ENCODE results near the gene TOP2B.
A peak's percentile ranks its signal among the peaks of the same experiment; 100 is the strongest.

TOP2B gene

DNA sequence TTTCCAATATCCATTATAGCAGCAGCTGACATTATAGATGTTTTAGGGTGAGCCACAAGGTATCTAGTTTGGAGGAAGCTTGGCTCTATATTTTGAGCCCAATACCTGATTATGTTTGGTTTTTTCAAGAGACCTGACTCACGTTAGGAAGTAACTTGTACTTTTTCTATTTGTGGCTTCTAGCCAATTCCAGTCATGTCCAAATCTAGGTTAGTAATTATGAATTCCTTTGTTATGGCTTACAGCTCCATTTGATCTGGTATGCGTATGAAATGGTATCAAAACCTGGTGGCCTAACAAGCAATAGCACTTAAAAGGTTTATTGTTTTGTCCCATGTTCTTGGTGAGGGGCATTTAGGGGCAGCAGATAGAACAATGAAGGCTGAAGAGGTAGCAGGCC lies 115.9 kb downstream of the TOP2B start:
- Histone ChIP-seq H3K4me3 (ENCODE audit: low read depth, low read length) (no peak overlapping the region), H3K36me3 (ENCODE audit: control insufficient read depth in 2 of 2, insufficient read depth in 1 of 2, low read length in 2 of 2) (no peaks in the 10 kb centered on the region), H3K4me1 (ENCODE audit: control insufficient read depth, insufficient read depth, low read length) (no peaks in the 10 kb centered on the region), H3K27ac (ENCODE audit: extremely low read depth, low read depth, low read length) (no peak overlapping the region), H3K9me3 (ENCODE audit: control insufficient read depth, insufficient read depth, low read depth, low read length) (no peaks in the 10 kb centered on the region)
- ChIA-PET CTCF (interaction anchor here (0.6 to 1.2 kb wide), 3 partner anchors 20 to 580 kb away, joined by 3 to 6 read pairs (median 3); no protein-coding TSS in a partner anchor), POLR2A (no interaction called here)
- TF ChIP-seq, protein P1, sequence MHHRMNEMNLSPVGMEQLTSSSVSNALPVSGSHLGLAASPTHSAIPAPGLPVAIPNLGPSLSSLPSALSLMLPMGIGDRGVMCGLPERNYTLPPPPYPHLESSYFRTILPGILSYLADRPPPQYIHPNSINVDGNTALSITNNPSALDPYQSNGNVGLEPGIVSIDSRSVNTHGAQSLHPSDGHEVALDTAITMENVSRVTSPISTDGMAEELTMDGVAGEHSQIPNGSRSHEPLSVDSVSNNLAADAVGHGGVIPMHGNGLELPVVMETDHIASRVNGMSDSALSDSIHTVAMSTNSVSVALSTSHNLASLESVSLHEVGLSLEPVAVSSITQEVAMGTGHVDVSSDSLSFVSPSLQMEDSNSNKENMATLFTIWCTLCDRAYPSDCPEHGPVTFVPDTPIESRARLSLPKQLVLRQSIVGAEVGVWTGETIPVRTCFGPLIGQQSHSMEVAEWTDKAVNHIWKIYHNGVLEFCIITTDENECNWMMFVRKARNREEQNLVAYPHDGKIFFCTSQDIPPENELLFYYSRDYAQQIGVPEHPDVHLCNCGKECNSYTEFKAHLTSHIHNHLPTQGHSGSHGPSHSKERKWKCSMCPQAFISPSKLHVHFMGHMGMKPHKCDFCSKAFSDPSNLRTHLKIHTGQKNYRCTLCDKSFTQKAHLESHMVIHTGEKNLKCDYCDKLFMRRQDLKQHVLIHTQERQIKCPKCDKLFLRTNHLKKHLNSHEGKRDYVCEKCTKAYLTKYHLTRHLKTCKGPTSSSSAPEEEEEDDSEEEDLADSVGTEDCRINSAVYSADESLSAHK (tag by site-specific recombination; IDR thresholded peaks at IDR 0.05): no peak

DNA sequence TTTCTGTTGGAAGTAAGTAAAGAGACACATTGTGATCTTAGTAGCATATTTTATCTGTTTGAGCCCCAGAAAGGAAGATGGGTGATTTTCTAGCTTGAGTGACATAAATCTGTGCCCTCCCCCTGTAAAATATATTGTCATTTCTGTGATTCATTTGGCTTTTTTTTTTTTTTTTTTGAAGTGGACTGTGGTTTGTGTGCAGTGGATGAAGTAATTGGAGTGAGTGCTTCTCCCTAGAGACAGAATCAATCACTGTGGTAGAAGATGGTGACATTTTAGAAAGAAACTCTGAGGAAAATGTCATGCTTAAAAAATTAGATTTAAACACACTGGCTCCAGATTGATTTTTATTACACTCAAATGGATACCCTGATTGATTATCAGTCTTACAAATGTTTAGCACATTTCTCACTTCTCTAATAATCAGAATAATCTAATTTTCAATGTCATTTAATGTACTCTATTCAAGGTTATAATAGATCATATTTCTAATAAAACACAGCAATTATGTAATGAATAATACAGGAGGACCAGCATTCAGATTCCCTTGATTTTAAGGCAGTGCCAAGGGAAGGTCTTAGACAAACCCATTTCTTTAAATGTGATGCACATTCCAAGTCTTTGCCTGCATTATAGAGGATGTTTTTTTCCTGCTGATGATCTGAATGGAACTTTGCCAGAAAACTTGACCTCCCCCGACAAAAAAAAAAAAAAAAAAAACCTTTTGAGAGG lies 116.6 kb downstream of the TOP2B start:
- H3K27ac ChIP-seq (ENCODE audit: extremely low read depth, low read depth, low read length): no peak overlapping the region
- no peaks in the 10 kb centered on the region for H3K9me3 ChIP-seq (ENCODE audit: control insufficient read depth, insufficient read depth, low read depth, low read length)
- ChIA-PET CTCF (interaction anchor here (0.6 to 0.7 kb wide), 2 partner anchors 21 to 579 kb away, joined by 3 to 6 read pairs; no protein-coding TSS in a partner anchor), POLR2A (no interaction called here)
- H3K4me3 ChIP-seq (ENCODE audit: low read depth, low read length): no peak overlapping the region
- TF ChIP-seq KLF8 (tag by site-specific recombination; IDR thresholded peaks at IDR 0.05): 0 out of 2 replicates have a peak, but pooled peaks have one; percentile 34
- 0 out of 2 replicates have a peak, but pooled peaks have one; percentile 27 for TF ChIP-seq GFI1B (tag by site-specific recombination; IDR thresholded peaks at IDR 0.05)
- TF ChIP-seq, protein P2, sequence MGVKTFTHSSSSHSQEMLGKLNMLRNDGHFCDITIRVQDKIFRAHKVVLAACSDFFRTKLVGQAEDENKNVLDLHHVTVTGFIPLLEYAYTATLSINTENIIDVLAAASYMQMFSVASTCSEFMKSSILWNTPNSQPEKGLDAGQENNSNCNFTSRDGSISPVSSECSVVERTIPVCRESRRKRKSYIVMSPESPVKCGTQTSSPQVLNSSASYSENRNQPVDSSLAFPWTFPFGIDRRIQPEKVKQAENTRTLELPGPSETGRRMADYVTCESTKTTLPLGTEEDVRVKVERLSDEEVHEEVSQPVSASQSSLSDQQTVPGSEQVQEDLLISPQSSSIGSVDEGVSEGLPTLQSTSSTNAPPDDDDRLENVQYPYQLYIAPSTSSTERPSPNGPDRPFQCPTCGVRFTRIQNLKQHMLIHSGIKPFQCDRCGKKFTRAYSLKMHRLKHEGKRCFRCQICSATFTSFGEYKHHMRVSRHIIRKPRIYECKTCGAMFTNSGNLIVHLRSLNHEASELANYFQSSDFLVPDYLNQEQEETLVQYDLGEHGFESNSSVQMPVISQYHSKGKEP (tag by site-specific recombination; IDR thresholded peaks at IDR 0.05): no peak
- peak; percentile 49 for TF ChIP-seq ZNF629 (tag by site-specific recombination; IDR thresholded peaks at IDR 0.05)
- TF ChIP-seq, protein P3, sequence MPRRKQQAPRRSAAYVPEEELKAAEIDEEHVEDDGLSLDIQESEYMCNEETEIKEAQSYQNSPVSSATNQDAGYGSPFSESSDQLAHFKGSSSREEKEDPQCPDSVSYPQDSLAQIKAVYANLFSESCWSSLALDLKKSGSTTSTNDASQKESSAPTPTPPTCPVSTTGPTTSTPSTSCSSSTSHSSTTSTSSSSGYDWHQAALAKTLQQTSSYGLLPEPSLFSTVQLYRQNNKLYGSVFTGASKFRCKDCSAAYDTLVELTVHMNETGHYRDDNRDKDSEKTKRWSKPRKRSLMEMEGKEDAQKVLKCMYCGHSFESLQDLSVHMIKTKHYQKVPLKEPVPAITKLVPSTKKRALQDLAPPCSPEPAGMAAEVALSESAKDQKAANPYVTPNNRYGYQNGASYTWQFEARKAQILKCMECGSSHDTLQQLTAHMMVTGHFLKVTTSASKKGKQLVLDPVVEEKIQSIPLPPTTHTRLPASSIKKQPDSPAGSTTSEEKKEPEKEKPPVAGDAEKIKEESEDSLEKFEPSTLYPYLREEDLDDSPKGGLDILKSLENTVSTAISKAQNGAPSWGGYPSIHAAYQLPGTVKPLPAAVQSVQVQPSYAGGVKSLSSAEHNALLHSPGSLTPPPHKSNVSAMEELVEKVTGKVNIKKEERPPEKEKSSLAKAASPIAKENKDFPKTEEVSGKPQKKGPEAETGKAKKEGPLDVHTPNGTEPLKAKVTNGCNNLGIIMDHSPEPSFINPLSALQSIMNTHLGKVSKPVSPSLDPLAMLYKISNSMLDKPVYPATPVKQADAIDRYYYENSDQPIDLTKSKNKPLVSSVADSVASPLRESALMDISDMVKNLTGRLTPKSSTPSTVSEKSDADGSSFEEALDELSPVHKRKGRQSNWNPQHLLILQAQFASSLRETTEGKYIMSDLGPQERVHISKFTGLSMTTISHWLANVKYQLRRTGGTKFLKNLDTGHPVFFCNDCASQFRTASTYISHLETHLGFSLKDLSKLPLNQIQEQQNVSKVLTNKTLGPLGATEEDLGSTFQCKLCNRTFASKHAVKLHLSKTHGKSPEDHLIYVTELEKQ (tag by site-specific recombination; IDR thresholded peaks at IDR 0.05; ENCODE audit: borderline replicate concordance): 0 out of 2 replicates have a peak, but pooled peaks have one; percentile 47
- no peaks in the 10 kb centered on the region for H3K4me1 ChIP-seq (ENCODE audit: control insufficient read depth, insufficient read depth, low read length)
- no peaks in the 10 kb centered on the region for H3K36me3 ChIP-seq (ENCODE audit: control insufficient read depth in 2 of 2, insufficient read depth in 1 of 2, low read length in 2 of 2)

Data from HEK293 (cell line).